KMS-11 (cell line): Measurements from ENCODE around the gene LCN1.
"Not testable (repeated sequence)": the region's sequence is repeated elsewhere in the genome, so short reads cannot be mapped to it uniquely, and the experiment has no call there.

ENCODE experiments used
- H2AFZ ChIP-seq: fragments of 200-600 bp; sonication (generic); 2 replicates; pipeline ENCODE4 v1.6.1; 2016; ENCODE audit warnings: antibody characterized with exemption, mixed run types, low read depth
- H3K27ac ChIP-seq: fragments of 200-600 bp; sonication (generic); 2 replicates; pipeline ENCODE4 v1.6.1; 2016; ENCODE audit warnings: mild to moderate bottlenecking, mixed run types
- H3K27me3 ChIP-seq: fragments of 200-600 bp; sonication (generic); 2 replicates; pipeline ENCODE4 v1.6.1; 2017; ENCODE audit warnings: mild to moderate bottlenecking, low read depth, mixed run types, moderate library complexity; ENCODE audit not compliant: insufficient read depth
- H3K36me3 ChIP-seq: fragments of 200-600 bp; sonication (generic); 2 replicates; pipeline ENCODE4 v1.6.1; 2017; ENCODE audit warnings: mild to moderate bottlenecking, mixed run types; ENCODE audit not compliant: insufficient read depth
- H3K4me1 ChIP-seq: fragments of 200-600 bp; sonication (generic); 2 replicates; pipeline ENCODE4 v1.6.1; 2016; ENCODE audit warnings: mild to moderate bottlenecking, low read depth, mixed run types; ENCODE audit not compliant: poor library complexity, severe bottlenecking
- H3K4me2 ChIP-seq: fragments of 200-600 bp; sonication (generic); 2 replicates; pipeline ENCODE4 v1.7.0; 2016; ENCODE audit warnings: mild to moderate bottlenecking, mixed run types
- H3K4me3 ChIP-seq: fragments of 200-600 bp; sonication (generic); IDR thresholded peaks from 2 replicates; pipeline ENCODE4 v1.6.1; 2017; ENCODE audit warnings: low read depth, low read length, mixed read lengths; ENCODE audit not compliant: insufficient read depth
- H3K79me2 ChIP-seq: fragments of 200-600 bp; sonication (generic); 2 replicates; pipeline ENCODE4 v1.6.1; 2016; ENCODE audit warnings: low read depth, mixed run types; ENCODE audit not compliant: insufficient read depth
- H3K9ac ChIP-seq: fragments of 200-600 bp; sonication (generic); 2 replicates; pipeline ENCODE4 v1.6.1; 2016; ENCODE audit warnings: mild to moderate bottlenecking, mixed run types
- H4K20me1 ChIP-seq: fragments of 200-600 bp; sonication (generic); 2 replicates; pipeline ENCODE4 v1.6.1; 2016; ENCODE audit warnings: mild to moderate bottlenecking, mixed run types; ENCODE audit not compliant: insufficient read depth
- TF ChIP-seq, protein P1 (sequence below): fragments of 200-600 bp; sonication (generic); conservative IDR thresholded peaks from 2 replicates; pipeline ENCODE4 v1.6.1; 2017; ENCODE audit warnings: low read depth, mild to moderate bottlenecking, antibody characterized with exemption, low read length, moderate library complexity, mixed read lengths

LCN1 gene

GRCh38 chr9:135524130-135524861 is 3.1 kb downstream of the LCN1 start:
- H3K79me2 ChIP-seq: no peaks in the 10 kb centered on the region
- H3K27ac ChIP-seq: no peak overlapping the region
- TF ChIP-seq, protein P1, sequence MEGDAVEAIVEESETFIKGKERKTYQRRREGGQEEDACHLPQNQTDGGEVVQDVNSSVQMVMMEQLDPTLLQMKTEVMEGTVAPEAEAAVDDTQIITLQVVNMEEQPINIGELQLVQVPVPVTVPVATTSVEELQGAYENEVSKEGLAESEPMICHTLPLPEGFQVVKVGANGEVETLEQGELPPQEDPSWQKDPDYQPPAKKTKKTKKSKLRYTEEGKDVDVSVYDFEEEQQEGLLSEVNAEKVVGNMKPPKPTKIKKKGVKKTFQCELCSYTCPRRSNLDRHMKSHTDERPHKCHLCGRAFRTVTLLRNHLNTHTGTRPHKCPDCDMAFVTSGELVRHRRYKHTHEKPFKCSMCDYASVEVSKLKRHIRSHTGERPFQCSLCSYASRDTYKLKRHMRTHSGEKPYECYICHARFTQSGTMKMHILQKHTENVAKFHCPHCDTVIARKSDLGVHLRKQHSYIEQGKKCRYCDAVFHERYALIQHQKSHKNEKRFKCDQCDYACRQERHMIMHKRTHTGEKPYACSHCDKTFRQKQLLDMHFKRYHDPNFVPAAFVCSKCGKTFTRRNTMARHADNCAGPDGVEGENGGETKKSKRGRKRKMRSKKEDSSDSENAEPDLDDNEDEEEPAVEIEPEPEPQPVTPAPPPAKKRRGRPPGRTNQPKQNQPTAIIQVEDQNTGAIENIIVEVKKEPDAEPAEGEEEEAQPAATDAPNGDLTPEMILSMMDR: no peak
- no peaks in the 10 kb centered on the region for H4K20me1 ChIP-seq
- H3K4me3 ChIP-seq: no peak overlapping the region
- H3K36me3 ChIP-seq: no peaks in the 10 kb centered on the region
- H3K4me2 ChIP-seq: no peak overlapping the region
- no peaks in the 10 kb centered on the region for H3K4me1 ChIP-seq
- H2AFZ ChIP-seq: no peak overlapping the region
- H3K9ac ChIP-seq: no peak overlapping the region
- peaks cover 53% of the 10 kb centered on the region for H3K27me3 ChIP-seq

DNA sequence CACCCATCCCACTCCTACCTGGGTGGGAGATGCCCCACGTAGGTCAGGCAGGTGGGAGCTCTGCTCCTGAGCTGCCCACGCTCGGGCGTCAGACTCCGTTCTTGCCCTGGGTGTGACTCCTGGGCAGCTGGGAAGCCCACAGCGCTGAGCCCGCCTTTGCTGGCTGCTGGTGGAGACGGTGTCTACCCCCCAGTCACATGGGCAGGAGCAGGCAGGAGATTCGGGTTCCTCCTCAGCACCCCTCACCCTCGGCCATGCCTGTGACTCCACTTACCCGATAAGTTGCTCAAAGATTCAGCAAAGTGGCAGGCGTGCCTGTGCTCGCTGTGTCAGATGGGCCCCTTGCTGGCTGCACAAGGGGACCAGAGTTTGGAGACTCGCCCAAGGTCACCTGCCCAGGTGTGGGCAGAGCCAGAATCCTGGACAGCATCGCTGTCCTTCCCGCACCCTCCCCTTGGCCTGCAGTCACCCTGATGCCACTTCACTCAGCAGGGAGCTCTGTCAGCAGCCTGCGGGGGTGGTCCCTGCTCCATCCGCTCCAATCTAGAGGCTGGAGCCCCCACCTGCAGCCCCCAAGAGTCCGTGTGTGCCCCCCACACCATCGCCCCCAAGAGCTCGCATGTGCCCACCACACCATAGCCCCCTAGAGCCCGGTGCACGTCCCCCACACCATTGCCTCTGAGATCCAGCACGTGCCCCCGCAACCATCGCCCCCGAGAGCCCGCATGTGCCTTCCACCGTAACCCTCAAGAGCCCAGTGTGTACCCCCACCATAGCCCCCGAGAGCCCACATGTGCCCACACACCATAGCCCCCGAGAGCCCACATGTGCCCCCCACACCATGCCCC is 4.2 kb downstream of the LCN1 start:
- no peaks in the 10 kb centered on the region for H3K4me1 ChIP-seq
- H3K9ac ChIP-seq: no peak overlapping the region
- H2AFZ ChIP-seq: no peak overlapping the region
- no peak overlapping the region for H3K27ac ChIP-seq
- TF ChIP-seq, protein P1: no peak
- no peaks in the 10 kb centered on the region for H4K20me1 ChIP-seq
- no peaks in the 10 kb centered on the region for H3K79me2 ChIP-seq
- peaks cover 53% of the 10 kb centered on the region for H3K27me3 ChIP-seq
- no peak overlapping the region for H3K4me3 ChIP-seq
- H3K36me3 ChIP-seq: no peaks in the 10 kb centered on the region
- H3K4me2 ChIP-seq: no peak overlapping the region

GRCh38 chr9:135526089-135526729 is 5.0 kb downstream of the LCN1 start:
- TF ChIP-seq, protein P1: no peak
- H3K4me3 ChIP-seq: no peak overlapping the region
- no peaks in the 10 kb centered on the region for H4K20me1 ChIP-seq
- H3K4me1 ChIP-seq: no peaks in the 10 kb centered on the region
- H3K27me3 ChIP-seq: peaks cover 51% of the 10 kb centered on the region
- no peak overlapping the region for H3K4me2 ChIP-seq
- no peaks in the 10 kb centered on the region for H3K79me2 ChIP-seq
- no peaks in the 10 kb centered on the region for H3K36me3 ChIP-seq
- no peak overlapping the region for H3K9ac ChIP-seq
- no peak overlapping the region for H2AFZ ChIP-seq
- no peak overlapping the region for H3K27ac ChIP-seq

- H3K4me1 ChIP-seq: no peaks in the 10 kb centered on the region
- H3K4me3 ChIP-seq: no peak overlapping the region
- H2AFZ ChIP-seq: no peak overlapping the region
- no peaks in the 10 kb centered on the region for H3K79me2 ChIP-seq
- H3K9ac ChIP-seq: no peak overlapping the region
- no peak overlapping the region for H3K27ac ChIP-seq
- peaks cover 49% of the 10 kb centered on the region for H3K27me3 ChIP-seq
- H3K4me2 ChIP-seq: no peak overlapping the region
- TF ChIP-seq, protein P1: no peak
- no peaks in the 10 kb centered on the region for H4K20me1 ChIP-seq
- H3K36me3 ChIP-seq: no peaks in the 10 kb centered on the region
Observed at GRCh38 chr9:135526730-135527571, 5.7 kb downstream of the LCN1 start.

GRCh38 chr9:135528842-135529435 is 7.7 kb downstream of the LCN1 start:
- H2AFZ ChIP-seq, H3K4me1 ChIP-seq, H3K4me2 ChIP-seq, H3K36me3 ChIP-seq, H4K20me1 ChIP-seq, H3K27ac ChIP-seq, H3K79me2 ChIP-seq, H3K4me3 ChIP-seq, H3K9ac ChIP-seq: not testable (repeated sequence)
- peaks cover 42% of the 10 kb centered on the region for H3K27me3 ChIP-seq
